Right atrium auricular region (tissue), 2 donors: ENCODE measurements around the gene PDE1A. TPM values are rescaled to one million over a fixed set of nuclear protein-coding genes. Genes with fewer than 3 reads are reported as not detected.

Experiments used
- DNase-seq: peaks from one replicate; pipeline ENCODE4 v3.0.0-alpha.2; 2019; ENCODE audit warnings: low spot score
- H3K27ac ChIP-seq, 2 donors: fragments of 200-600 bp; sonication (generic); 1 replicate in 1 of 2; 2 replicates in 1 of 2; pipeline ENCODE4 v1.5.1; 2016 to 2019
- H3K27me3 ChIP-seq, 2 donors: fragments of 200-600 bp; sonication (generic); one replicate each; pipeline versions ENCODE4 v1.5.1 to v1.6.0; 2017 to 2019
- H3K36me3 ChIP-seq: fragments of 200-600 bp; sonication (generic); one replicate; pipeline ENCODE4 v1.5.1; 2016
- H3K4me1 ChIP-seq, 2 donors: fragments of 200-600 bp; sonication (generic); one replicate each; pipeline versions ENCODE4 v1.5.1 to v1.6.0; 2017 to 2019
- H3K4me3 ChIP-seq, 2 donors: fragments of 200-600 bp; sonication (generic); 1 replicate in 1 of 2; 2 replicates in 1 of 2; pipeline ENCODE4 v1.5.1; 2017 to 2019; ENCODE audit warnings: mild to moderate bottlenecking in 1 of 2, moderate library complexity in 1 of 2
- H3K9me3 ChIP-seq, 2 donors: fragments of 200-600 bp; sonication (generic); one replicate each; pipeline ENCODE4 v1.5.1; 2019
- CTCF ChIP-seq, 2 donors: fragments of 200-600 bp; sonication (generic); IDR thresholded peaks; one replicate each; pipeline ENCODE4 v1.5.1; 2019; ENCODE audit warnings: antibody characterized with exemption in 2 of 2
- total RNA-seq, 2 donors: library from RNA; depleted of rRNA; stranded (reverse); fragments of >200 nt; gene quantifications; one replicate each; pipeline ENCODE4 v1.1.0, GENCODE V29; 2016

PDE1A gene
- total RNA-seq, 2 donors from 2014 or later: 7.0 to 10.7 TPM

DNA sequence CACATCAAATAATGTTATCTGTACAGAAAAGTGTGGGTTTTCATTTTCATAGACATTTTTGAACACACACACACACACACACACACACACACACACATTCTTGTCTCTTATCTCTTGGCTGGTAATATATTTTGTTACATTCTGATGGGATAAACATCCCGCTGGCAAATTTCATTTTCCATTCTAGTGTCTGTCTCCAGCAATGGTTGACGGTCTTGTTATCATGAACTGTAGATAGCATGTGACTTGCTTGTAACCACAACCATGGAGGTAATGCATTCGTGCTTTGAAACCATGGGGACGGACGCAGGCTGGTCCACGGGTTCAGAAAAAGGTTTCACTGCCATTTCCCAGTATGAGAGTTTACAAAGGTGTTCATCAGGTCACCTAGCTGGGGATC, 284.8 kb downstream of the PDE1A start:
- Histone ChIP-seq H3K9me3 (no peaks in the 10 kb centered on the region), H3K27me3 (no peaks in the 10 kb centered on the region), H3K36me3 (no peaks in the 10 kb centered on the region), H3K27ac (no peak overlapping the region), H3K4me1 (peaks cover 0 to 4% of the 10 kb centered on the region in 2 donors), H3K4me3 (no peak overlapping the region)
- no peak for DNase-seq
- no peak for TF ChIP-seq CTCF (IDR thresholded peaks at IDR 0.05)

GRCh38 chr2:182134201-182134600, 292.6 kb downstream of the PDE1A start:
- no peaks in the 10 kb centered on the region for H3K36me3 ChIP-seq
- no peak for DNase-seq
- no peaks in the 10 kb centered on the region for H3K4me1 ChIP-seq
- H3K27me3 ChIP-seq: no peaks in the 10 kb centered on the region
- H3K4me3 ChIP-seq: no peak overlapping the region
- H3K27ac ChIP-seq: no peak overlapping the region
- no peak for TF ChIP-seq CTCF (IDR thresholded peaks at IDR 0.05)
- H3K9me3 ChIP-seq: no peaks in the 10 kb centered on the region

- Histone ChIP-seq H3K4me1 (no peaks in the 10 kb centered on the region), H3K36me3 (no peaks in the 10 kb centered on the region)
- no peak for DNase-seq
Observed at GRCh38 chr2:182133195-182133891, 293.5 kb downstream of the PDE1A start.

GRCh38 chr2:182132605-182133004, 294.2 kb downstream of the PDE1A start:
- H3K36me3 ChIP-seq: no peaks in the 10 kb centered on the region
- DNase-seq: no peak
- no peak overlapping the region for H3K4me3 ChIP-seq
- peak in 1 of 2 donors; percentile 17 for TF ChIP-seq CTCF (IDR thresholded peaks at IDR 0.05)
- no peaks in the 10 kb centered on the region for H3K27me3 ChIP-seq
- no peaks in the 10 kb centered on the region for H3K4me1 ChIP-seq
- no peaks in the 10 kb centered on the region for H3K9me3 ChIP-seq
- no peak overlapping the region for H3K27ac ChIP-seq

More at GRCh38 chr2:182133195-182133891, 293.5 kb downstream of the PDE1A start:
- Histone ChIP-seq H3K9me3 (no peaks in the 10 kb centered on the region), H3K27ac (no peak overlapping the region), H3K4me3 (no peak overlapping the region), H3K27me3 (no peaks in the 10 kb centered on the region)
- no peak for TF ChIP-seq CTCF (IDR thresholded peaks at IDR 0.05)

DNA sequence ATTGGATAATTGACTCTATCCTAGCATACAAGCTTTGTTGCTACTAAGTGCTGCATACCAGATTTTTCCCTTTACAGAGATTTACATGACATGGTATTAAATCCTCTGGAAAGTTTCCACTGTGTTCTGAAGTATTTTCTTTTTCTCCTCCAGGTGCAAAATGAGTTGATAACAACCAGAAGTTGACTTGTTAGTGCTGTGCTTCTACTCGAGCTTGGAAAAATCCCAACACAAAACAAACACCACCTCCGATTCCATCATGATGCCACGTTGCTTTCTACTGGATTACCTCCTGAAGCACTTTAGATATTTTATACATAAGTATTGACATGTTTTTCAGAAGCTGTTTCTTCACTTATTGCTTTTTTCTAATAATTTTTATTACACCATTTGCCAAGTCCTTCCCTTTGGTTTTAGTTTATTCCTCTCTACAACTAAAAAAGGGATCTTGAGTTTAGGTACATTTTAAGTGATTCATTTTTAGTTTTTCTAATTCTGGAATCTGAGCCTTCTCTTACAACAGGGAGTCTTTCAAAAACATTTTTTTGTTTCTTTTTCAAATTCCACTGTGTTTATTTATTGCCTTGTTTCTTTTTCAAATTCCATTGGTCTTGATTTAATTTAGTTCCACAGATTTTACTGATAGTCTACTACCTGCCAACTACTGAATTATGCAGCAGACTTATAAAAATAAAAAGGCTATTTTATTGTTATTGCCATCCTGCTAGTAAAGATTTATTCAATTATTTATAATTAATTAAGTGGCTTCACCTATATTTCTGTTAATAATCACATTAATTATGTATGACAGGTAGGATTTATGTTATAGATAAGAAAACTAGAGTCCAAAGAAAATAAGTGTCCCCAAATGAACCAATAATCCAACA, 297.8 kb downstream of the PDE1A start:
- TF ChIP-seq CTCF (IDR thresholded peaks at IDR 0.05): no peak
- no peaks in the 10 kb centered on the region for H3K36me3 ChIP-seq
- no peak overlapping the region for H3K4me3 ChIP-seq
- H3K27ac ChIP-seq: no peak overlapping the region
- no peaks in the 10 kb centered on the region for H3K27me3 ChIP-seq
- H3K9me3 ChIP-seq: no peaks in the 10 kb centered on the region
- no peaks in the 10 kb centered on the region for H3K4me1 ChIP-seq
- no peak for DNase-seq
